ENCODE results near the gene FOCAD.

Gene FOCAD

GRCh38 chr9:21030389-21031035 lies 346.5 kb downstream of the FOCAD start:
- DNase-seq: peak; percentile 47

- DNase-seq: peak; percentile 76
Observed at GRCh38 chr9:21031091-21031807, 347.2 kb downstream of the FOCAD start, which contains the start of gene HACD4. HACD4 (minus strand) TSS chr9:21031640; CDS start chr9:21031590, 50 bp downstream.

- no peak for DNase-seq
Observed at GRCh38 chr9:21031808-21032183, 347.7 kb downstream of the FOCAD start.

GRCh38 chr9:21037278-21037677 lies 353.2 kb downstream of the FOCAD start:
- DNase-seq: no peak

- no peak for DNase-seq
Observed at GRCh38 chr9:21039302-21039701, 355.2 kb downstream of the FOCAD start.

- DNase-seq: no peak
Observed at GRCh38 chr9:21042466-21042865, 358.4 kb downstream of the FOCAD start.

GRCh38 chr9:21043841-21044240 lies 359.8 kb downstream of the FOCAD start:
- no peak for DNase-seq
